ENCODE data around the gene HRAS. TPM values are rescaled to one million over a fixed set of nuclear protein-coding genes. Genes with fewer than 3 reads are reported as not detected.
A peak's percentile ranks its signal among the peaks of the same experiment; 100 is the strongest.
"Not testable (repeated sequence)": the region's sequence is repeated elsewhere in the genome, so short reads cannot be mapped to it uniquely, and the experiment has no call there.

Gene HRAS
- total RNA-seq, 1 donor from 2014 or later: 45.2 TPM

DNA sequence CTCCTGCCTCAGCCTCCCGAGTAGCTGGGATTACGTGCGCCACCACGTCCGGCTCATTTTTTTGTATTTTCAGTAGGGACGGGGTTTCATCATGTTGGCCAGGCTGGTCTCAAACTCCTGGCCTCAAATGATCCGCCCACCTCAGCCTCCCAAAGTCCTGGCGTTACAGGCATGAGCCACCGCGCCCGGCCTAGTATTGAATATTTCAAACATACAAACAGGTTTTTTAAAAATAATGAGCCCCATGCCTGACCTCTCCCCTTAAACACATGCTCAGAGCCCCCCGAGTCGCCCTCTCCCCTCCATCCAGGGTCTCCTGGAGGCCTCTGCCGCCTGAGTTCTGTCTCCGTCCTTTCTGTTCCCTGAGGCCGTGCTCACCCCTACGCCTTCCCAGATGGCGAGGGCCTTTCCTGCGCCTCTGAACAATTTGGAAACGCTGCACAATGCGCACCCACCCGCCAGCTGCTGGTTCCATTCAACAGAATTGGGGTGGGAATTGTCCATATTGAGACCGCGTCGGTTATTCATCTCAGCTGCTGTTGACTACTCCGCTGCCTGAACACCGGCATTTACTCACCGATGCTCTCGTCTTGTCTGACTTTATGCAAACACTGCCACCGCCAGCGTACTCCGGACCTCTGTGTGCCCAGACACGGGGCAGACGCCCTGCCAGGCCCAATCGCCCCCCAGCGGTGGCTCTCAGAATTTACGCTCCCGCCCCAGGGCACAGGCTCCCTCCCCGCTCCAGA is 14.8 kb downstream of the HRAS start:
- intact Hi-C loops (cut with DNase I): no loop called here
- DNase-seq (ENCODE audit: low spot score) (peak; percentile 58), ATAC-seq (no peak)

DNA sequence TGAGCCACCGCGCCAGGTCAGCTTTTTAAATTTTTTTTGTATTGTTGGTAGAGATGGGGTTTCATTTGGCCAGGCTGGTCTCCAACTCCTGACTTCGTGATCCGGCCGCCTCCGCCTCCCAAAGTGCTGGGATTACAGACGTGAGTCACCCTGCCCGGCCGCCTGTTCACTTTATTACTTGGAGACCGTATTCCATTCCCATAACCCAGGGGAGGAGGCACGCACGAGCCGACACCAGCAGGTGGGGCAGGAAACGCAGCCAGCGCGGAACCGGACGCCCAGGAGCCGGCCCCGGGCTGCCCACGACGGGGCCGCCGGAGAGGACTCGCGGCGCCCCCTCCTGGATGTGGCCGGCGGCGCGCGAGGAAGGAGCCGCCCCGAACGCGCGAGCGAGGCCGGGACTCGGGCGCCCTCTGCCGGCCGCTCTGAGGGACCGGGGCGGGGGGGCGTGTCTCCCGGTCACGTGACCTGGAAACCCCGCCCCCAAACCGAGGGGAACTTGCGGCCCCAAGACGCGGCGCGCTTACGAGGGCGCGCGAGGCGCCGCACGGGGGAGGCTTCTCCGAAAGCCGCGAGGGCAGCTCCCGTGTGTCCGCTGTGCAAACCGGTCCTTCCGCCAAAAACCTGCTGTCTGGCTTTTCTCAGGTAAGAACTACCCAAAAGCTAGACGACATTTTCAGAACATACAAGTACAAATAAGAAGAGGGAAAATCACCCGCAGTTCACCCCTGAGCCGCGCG is 16.7 kb downstream of the HRAS start:
- peak; percentile 92 for ATAC-seq
- peak; percentile 93 for DNase-seq (ENCODE audit: low spot score)
- intact Hi-C loops (cut with DNase I): no loop called here

DNA sequence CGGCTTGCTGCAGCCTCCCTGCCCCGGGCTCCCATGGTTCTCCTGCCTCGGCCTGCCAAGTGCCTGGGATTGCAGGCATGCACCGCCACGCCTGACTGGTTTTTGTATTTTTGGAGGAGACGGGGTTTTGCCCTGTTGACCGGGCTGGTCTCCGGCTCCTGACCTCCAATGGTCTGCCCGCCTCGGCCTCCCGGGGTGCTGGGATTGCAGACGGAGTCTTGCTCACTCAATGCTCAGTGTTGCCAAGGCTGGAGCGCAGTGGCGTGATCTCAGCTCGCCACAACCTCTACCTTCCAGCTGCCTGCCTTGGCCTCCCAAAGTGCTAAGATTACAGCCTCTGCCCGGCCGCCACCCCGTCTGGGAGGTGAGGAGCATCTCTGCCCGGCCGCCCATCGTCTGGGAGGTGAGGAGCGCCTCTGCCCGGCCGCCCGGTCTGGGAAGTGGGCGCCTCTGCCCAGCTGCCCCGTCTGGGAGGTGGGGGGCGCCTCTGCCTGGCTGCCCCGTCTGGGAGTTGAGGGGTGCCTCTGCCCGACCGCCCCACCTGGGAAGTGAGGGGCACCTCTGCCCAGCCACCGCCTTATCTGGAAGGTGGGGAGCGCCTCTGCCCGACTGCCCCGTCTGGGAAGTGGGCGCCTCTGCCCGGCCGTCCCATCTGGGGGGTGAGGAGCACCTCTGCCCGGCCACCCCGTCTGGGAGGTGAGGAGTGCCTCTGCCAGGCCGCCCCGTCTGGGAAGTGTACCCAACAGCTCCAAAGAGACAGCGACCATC is 18.3 kb downstream of the HRAS start:
- intact Hi-C loops (cut with DNase I); ATAC-seq: not testable (repeated sequence)
- peak; percentile 62 for DNase-seq (ENCODE audit: low spot score)

DNA sequence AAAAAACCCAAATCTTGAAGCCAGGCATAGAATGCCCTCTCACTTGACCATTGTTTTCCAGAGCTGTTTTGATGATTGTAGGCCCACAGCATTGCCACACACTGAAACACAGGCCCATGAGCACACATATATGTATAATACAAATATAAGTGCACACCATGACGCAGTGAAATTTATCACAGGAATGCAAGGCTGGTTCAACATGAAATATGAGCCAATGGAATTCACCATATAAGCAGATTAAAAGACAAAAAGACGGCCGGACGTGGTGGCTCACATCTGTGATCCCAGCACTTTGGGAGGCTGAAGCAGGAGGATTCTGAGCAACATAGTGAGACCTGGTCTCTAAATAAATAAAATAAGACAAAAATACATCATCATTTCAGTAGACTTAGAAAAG is 19.0 kb downstream of the HRAS start:
- DNase-seq (ENCODE audit: low spot score) (no peak), ATAC-seq (no peak)
- intact Hi-C loops (cut with DNase I): no loop called here

DNA sequence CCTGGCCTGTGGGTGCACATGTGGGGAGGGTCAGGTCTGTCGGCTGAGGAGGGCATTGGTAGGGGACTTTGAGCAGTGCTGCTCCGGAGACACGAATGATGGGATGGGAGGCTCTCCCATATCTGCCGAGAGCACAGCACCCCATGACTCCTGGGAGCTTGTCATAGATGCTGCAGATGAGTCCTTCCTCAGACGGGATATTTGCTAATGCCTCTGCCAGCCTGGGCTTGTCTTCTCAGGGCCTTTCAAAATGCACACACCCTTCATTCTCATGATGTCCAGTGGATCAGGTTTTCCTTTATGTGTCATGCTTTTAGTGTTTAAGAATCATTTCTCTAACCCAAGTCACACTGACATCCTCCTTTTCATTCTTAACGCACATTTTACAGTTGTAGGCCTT is 20.2 kb downstream of the HRAS start:
- DNase-seq (ENCODE audit: low spot score): no peak
- intact Hi-C loops (cut with DNase I): no loop called here
- no peak for ATAC-seq

DNA sequence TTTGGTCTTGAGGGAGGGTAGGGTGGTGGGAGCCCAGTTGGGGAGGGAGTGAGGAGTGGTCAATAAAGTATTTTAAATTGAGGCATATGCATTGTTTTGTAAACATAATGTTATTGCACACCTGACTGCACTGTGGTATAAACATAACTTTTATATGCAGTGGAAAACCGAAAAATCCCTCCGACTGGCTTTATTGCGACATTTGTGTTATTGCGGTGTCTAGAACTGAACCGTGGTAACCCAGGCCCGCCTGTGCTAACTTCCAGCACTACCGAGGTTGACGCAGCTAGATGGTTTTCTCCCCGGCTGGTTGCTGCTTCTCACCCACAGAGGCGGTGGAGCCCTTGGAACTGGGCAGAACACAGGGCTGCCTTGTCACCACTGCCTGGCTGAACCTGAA is 20.8 kb downstream of the HRAS start:
- ATAC-seq: no peak
- intact Hi-C loops (cut with DNase I): no loop called here
- DNase-seq (ENCODE audit: low spot score): no peak

DNA sequence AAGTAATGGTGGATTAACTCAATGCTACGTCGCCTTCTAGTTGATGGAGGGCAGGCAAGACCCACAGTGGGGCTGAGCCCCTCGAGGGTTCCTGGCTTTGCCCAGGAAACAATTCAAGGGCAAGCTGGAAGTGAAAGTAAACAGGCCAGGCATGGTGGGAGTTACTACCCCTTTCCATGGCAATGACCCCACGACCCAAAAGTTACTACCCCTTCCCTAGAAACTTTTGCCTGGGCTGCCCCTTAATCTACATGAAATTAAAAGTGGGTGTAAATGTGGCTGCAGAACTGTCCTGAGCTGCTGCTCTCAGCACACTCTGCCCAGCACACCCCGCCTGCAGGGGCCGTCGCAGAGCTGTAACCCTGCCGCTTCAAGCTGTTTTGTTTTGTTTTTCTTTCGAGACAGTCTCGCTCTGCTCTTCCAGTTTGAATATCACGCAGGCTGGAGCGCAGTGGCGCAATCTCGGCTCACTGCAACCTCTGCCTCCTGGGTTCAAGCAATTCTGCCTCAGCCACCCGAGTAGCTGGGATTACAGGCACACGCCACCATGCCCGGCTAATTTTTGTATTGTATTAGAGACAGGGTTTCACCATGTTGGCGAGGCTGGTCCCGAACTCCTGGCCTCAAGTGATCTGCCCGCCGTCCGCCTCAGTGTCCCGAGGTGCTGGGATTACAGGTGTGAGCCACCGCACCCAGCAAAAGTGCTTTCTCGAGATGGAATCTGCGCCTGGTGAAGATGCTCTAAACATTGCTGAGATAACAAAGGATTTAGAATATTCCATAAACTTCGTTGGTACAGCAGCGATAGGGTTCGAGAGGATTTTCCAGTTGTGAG is 22.4 kb downstream of the HRAS start:
- peak; percentile 53 for DNase-seq (ENCODE audit: low spot score)
- intact Hi-C loops (cut with DNase I): no loop called here

DNA sequence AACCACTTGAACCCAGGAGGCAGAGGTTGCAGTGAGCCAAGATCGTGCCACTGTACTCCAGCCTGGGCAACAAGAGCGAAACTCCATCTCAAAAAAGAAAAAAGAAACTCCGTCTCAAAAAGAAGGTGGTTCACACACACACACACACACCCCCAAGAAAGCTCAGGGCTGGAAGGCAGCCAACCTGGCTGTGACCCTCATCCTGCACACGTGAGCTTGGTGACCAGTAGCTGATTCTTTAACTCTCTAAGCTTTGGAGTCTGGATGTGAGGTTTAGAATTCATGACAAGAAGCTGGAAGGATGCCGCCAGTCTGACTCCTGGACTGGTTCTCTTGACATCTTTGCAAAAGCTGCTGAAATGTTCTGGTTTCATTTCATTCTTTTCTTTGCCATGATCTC is 26.4 kb downstream of the HRAS start:
- intact Hi-C loops (cut with DNase I): no loop called here
- DNase-seq (ENCODE audit: low spot score) (peak; percentile 62), ATAC-seq (no peak)

More for the DNA sequence above, 22.4 kb downstream of the HRAS start:
- no peak for ATAC-seq

DNA sequence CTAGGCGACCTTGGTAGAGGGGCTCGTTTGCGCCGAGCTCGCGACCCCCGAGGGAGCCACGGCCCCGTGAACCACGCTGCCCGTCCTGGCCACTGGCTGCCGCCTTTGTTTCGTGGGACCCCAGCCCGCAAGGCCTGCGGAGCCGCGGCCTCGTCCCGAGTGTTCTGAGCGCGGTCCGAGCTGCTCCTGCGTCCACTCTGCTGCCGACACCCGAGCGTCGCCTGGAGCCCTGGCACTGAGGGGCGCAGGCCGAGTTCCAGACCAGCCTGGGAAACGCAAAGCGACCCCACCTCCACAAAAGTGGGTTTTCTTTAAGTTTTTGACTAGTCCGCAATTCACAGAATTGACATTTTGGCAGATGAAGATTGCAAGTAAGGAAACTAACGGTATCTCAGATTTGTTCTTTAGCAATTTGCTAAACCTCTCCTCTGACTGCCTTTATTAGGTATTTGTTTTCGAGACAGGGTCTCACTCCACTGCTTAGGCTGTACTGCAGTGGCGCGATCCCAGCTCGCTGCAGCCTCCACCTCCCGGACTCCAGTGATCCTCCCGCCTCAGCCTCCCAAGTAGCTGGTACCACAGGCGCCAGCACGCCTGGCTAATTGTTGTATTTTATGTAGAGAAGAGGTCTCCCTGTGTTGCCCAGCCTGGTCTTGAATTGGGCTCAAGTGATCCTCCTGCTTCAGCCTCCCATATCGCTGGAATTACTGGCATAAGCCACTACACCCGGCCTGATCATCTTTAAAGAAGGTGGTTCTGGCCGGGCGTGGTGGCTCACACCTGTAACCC is 27.5 kb downstream of the HRAS start:
- no peak for DNase-seq (ENCODE audit: low spot score)
- ATAC-seq: no peak
- intact Hi-C loops (cut with DNase I): no loop called here

DNA sequence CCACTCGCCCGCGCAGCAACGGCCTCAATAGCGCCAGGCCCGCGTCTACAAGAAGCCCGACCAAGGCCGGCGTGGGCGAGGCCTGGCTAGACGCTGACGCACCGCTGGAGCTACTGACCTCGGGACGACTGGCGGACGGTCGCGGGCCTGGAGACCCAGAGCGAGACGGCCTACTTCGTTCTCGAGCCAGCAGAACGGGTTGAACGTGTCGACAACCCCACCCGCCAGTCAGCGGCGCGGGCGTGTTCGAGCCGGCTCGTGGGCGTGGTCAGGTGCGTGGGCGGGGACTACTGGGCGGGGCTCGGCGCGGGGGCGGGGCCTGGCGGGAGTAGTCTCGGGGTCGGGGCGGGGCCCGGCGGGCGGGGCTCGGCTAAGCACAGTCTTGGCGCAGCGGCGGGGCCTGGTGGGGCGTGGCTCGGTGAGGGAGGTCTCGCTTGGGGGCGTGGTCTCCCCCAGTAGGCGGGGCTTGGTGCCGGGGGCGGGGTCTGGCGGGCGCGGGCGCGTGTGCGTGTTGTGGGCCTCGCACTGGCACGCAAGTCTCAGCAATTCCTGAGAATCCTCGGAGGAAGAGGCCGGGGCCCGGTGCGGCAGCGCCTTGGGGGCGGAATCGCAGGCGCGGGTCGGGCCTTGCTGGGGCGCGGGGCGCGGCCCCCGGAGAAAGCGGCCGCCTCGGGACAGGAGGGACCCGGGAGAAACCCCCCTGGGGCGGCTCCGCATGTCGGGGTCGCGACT is 28.2 kb downstream of the HRAS start, which contains the start of gene RNH1:
Gene RNH1, minus strand, starts transcription at position 248 of the 732 bp plus-strand sequence. CDS start 5,080 bp downstream, outside the sequence.
- peak; percentile 100 for DNase-seq (ENCODE audit: low spot score)
- peak; percentile 90 for ATAC-seq
- intact Hi-C loops (cut with DNase I): no loop called here

DNA sequence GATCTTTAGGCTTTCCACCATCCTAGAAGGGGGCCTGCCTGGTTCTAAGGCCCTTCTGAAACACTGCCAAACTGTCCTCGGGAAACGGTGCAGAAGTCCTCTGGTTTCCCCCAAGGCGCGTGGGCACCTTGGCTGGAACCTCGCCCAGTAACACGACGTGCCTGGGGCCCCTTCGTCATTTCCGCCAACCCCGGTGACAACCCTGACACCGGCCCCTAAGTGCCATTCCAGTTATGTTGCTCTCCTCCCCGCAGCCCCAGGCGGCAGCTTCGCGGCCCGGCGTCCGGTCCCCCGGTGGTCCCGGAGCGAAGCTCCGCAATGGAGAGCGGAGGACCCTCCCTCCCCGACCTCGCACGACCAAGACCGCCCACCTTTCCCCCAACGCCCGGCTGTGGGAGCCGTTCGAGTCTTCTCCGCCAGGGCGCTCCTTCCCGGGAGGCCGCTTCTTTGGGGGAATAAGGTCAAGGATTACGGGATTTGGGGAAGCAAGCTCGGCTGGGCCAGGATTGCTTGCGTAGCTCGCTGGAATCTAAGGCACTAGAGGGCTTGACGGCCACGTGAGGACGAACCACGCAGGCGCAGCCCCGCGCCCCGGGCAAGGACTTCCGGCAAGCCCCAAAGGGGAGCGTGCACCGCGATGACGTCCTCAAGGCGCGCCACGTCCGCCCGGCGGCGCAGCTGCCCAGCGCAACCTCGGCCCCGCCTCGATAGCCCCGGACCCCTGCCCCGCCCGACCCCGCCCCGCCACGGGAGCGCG is 29.0 kb downstream of the HRAS start:
- DNase-seq (ENCODE audit: low spot score) (peak; percentile 99), ATAC-seq (peak; percentile 89)
- intact Hi-C loops (cut with DNase I): no loop called here

DNA sequence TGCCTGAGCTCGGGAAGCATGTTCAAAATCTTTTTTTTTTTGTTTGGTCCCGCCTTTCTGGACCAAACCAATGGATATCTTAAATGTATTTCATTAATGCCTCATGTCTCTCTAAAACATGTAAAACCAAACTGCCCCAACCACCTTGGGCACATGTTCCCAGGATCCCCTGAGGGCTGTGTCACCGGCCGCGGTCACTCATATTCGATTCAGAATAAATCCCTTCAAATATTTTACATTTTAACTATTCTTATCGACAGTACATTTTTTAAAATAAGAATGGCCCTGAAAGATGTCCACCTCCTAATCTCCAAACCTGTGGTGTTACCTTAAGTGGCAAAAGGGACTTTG is 30.4 kb downstream of the HRAS start:
- ATAC-seq (no peak), DNase-seq (ENCODE audit: low spot score) (no peak)
- intact Hi-C loops (cut with DNase I): no loop called here

DNA sequence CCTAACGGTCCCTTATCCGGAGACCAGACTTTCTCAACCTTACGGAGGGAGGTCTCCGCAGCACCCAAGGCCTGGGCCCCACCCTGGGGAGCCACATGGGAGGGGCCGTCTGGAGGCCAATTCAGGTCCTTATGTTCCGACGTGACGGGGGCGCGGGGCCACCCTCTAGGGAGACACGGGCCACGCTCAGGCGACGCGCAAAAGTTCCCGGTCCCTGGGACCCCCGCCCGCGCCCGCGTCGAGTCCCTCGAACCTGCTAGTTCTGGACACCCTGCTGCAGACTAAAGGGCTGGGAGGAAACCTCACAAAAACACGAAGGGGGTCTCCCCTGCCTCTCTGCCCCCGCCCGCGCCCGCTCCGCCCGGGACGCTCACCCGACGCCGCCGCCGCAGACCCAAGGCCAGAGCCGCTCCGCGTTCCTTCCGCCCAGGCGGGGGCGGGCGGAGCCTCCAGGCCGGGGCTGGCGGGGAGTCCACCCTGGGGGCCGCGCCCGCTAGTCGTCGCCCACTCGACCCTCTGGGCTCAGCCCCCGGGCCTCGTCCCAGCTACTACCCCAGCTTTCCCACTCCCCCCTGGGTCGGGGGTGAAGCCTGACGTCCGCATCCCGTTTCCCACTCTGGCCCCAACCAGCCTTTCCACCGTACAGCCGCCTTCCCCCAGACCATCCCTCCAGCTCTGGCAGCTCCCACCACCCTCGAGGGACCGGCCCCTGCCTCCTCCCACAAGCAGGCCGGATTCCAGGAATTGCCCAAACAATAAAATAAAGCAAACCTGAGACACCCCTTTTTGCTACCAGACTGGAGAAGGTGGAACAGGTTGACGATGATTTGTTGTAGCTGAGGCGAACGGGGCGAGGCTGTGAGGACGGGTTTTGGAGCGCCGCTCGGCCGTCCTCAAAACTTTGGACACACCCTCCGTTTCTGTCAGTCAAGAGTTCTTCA is 31.1 kb downstream of the HRAS start:
- intact Hi-C loops (cut with DNase I): no loop called here
- ATAC-seq: no peak
- DNase-seq (ENCODE audit: low spot score): peak; percentile 76

DNA sequence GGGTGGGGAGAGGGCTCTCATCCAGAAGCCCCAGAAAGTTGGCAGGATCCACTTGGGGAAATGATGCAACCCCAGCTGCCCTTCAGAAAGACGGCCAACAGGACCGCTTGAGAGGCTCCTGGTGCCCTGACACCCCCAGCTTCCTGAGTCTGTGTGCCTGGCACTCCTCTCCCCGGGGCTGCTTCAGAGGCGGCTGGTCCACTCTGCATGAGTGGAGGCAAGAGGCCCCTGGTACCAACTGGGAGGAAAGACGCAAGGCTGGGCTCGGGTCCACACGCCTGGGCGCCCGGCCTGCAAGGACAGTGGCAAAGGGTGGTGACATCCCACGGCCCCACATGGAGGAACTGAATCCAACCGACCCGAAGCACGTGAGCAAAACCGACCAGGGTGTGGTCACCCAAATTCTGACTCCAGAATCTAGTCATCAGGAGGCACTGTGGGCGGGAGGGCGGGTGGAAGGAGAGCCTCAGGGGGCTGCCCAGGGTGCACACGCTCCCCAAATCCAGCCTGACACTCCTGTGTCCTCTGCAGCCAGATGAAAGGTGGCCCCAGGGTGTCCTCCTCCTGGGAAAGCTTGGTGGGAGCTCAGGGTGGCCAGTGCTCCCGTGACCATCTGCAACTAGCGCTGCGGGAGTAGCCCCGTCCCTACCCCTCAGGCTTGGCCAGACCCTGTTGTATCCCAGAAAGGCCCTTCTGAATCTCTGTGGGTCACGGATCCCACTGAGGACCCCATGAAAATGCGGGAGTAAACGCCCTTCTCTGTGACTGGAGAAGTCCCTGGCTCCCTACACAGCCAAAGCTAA is 32.0 kb downstream of the HRAS start:
- DNase-seq (ENCODE audit: low spot score) (peak; percentile 74), ATAC-seq (no peak)
- intact Hi-C loops (cut with DNase I): no loop called here

All from sciatic nerve (tissue), 2 donors.